Measurements from ENCODE around the gene FAM20C.

DNA sequence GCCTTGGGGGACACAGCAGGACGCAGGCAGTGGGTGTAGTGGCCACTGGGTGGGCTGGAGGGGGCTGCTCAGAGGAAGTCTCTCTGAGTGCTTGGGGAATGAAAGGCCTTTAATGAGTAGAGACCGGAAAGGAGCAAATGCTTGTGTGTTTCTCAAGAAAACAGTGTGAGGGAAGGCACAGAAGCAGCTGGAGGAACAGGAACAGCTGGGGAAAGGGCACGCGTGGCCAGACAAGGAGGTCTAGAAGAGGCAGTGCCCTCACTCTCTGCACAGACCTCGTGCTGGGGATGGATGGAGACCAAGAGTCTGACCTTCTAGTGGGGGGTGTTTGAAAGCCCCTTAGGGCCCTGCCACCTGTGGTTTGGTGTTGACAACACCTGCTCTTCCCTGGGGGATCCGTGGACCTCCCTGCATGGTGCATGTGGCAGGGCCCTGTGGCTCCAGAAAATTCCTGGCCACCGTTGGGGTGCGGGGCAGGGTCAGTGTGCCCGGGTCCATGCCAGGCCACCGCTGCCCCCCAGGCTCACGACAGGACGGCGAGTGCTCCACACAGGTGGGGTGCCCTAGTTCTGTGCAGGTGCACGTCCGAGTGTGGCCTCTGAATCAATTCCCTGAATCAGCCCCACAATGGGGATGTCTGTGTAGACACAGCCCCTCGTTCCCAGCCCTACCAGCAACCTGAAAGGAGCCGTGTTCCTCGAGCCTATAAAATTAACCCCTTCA is 25.9 kb upstream of the FAM20C start:
- TF ChIP-seq, protein P1, sequence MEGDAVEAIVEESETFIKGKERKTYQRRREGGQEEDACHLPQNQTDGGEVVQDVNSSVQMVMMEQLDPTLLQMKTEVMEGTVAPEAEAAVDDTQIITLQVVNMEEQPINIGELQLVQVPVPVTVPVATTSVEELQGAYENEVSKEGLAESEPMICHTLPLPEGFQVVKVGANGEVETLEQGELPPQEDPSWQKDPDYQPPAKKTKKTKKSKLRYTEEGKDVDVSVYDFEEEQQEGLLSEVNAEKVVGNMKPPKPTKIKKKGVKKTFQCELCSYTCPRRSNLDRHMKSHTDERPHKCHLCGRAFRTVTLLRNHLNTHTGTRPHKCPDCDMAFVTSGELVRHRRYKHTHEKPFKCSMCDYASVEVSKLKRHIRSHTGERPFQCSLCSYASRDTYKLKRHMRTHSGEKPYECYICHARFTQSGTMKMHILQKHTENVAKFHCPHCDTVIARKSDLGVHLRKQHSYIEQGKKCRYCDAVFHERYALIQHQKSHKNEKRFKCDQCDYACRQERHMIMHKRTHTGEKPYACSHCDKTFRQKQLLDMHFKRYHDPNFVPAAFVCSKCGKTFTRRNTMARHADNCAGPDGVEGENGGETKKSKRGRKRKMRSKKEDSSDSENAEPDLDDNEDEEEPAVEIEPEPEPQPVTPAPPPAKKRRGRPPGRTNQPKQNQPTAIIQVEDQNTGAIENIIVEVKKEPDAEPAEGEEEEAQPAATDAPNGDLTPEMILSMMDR (IDR thresholded peaks at IDR 0.05) = no peak
- no peak for TF ChIP-seq POLR2A (IDR thresholded peaks at IDR 0.05)
- TF ChIP-seq POLR2AphosphoS5 (IDR thresholded peaks at IDR 0.05; ENCODE audit: insufficient read depth in 1 of 2, low read depth in 1 of 2) = no peak
